H54 (cell line): ENCODE data around the gene CDAN1.

ENCODE experiments used
- DNase-seq: peaks from one replicate; pipeline ENCODE4 v3.0.0; 2011; ENCODE audit warnings: low spot score, mixed read lengths; ENCODE audit not compliant: insufficient read length
- FAIRE-seq: peaks from 3 replicates; lab custom pipeline; 2011; peaks lifted over from hg19 to GRCh38; lab: Jason Lieb, UNC
- POLR2A ChIP-seq: IDR thresholded peaks from 2 replicates; pipeline ENCODE4 v1.6.1; 2011; ENCODE audit warnings: low read depth, mild to moderate bottlenecking, low read length

CDAN1 gene

DNA sequence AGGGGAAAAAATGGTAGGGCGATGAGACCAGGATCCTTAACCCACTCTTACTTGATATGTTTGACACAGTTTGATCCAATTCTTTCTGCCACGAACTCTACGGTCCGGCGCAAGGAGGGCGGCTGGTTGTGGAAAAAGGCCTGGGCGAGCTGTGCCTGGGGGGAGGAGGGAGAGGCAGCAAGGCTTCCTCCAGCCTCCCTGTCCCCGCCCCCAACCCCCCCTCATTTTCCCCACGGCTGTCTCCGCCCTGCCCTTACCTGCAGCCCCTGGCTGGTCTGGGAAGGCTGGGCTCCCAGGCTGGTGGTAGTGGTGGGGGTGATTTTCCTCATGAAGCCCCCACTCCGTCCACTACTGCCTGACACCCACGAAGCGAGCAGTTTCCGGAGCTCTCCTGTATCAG lies 8.0 kb downstream of the CDAN1 start:
- FAIRE-seq = no peak
- DNase-seq = no peak
- no peak for TF ChIP-seq POLR2A

DNA sequence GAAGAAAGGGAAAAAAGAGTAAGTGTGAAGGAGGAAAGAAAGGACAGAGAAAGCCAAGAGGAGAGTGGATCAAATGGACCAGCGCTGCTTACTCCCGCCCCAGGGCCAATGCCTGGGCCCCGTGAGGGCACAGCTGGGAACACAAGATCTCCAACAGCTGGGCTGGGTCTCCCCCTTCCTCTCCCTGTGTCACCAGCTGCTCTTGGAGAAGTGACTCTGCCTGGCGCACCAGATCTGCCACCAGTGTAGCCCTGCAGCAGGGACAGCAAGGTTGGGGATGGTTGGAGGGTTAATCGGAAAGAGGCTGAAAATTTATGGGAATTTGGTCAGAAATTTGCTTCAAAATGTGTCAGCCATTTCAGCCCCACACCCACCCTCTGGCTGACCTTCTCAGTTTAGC lies 8.4 kb downstream of the CDAN1 start:
- FAIRE-seq (no peak), DNase-seq (no peak)
- TF ChIP-seq POLR2A = no peak

DNA sequence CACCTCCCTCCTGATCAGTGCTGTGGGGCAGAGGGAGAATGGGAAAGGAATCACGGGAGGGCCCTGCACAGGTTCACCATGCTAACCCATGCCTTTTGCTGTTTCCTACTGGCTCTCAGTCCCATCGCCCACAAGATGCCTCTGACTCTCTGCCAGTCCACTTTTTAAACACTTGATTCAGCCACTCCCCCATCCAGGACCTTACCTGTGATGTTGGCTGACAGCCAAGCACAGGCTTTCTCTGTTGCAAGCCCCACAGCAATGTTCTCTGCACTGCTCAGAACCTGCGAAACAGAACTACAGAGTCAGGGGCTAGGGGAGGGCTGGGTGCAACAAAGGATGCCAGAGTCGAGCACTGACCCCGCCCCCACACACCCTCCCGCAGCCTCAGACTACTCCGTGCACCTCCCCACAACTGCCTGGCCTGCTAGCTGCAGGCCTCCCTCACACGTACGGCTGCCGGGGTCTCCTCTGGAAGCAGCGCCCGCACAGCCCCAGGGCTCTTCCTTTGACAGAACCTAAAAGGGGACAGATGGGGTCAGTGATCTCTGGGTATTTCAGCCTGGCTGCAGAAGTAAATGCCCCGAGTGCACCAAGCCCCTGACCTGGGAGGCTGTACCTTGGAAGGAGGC lies 9.1 kb downstream of the CDAN1 start:
- no peak for FAIRE-seq
- no peak for TF ChIP-seq POLR2A
- DNase-seq = no peak

DNA sequence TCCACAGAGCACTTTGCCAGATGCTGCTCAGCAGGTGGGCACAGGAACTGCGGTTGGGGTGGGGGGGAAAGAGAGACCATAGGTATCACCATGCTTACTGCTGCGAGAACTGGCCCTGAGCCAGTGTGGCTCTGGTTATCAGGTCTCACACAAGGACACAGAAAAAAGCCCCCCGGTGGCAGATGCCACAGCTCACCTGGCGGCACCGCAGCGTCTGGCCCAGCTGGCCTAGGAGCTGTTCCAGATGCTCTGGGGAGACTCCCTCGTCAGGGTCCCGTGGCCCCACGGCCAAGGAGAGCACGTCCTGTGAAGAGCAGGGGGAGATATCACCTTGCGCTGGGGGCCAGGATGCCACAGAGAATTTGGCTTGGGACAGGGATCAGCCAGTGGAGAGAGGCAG lies 10.8 kb downstream of the CDAN1 start:
- TF ChIP-seq POLR2A = no peak
- no peak for FAIRE-seq
- DNase-seq = no peak

DNA sequence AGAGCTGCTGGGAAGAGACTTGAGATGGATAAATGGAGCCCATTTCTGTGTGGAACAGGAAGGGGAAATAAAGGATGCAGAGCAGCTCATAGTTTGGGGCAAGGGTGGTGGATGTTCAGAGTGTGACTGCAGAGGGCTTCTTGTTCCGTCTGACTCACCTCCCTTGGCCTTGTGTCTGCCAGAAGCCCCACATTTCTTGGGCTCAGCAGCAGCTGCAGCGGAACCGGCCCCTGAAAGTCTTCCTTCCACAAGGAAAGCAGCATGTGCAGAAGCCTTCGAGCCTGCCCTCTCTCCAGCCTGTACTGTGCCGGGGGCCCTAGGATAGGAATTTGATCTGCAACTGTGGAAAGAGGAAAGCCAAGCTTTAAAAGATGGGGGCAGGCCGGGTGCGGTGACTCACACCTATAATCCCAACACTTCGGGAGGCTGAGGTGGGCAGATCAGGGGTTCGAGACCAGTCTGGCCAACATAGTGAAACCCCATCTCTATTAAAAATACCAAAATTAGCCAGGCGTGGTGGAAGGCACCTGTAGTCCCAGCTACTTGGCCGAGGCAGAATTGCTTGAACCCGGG lies 11.5 kb downstream of the CDAN1 start:
- TF ChIP-seq POLR2A = no peak
- FAIRE-seq = no peak

DNA sequence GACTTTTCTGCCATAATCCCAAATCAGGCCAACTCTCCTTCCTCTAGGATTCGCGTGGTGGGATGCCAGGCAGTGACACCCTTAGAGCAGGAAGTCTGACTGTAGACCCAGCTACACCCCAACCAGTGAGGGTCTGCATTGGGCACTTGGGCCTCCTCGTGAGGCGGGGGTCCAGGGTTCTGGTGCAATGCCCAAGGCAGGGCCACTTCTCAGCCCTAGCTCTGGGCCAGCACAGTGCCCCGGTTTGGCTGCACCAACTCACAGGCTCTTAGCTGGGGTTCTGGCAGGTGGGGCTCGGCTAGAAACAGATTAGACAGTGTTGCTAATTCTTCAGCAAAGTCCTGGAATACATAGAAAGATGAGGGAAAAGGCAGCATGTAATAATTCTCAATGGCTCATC lies 12.7 kb downstream of the CDAN1 start:
- FAIRE-seq = no peak

More for the DNA sequence above, 11.5 kb downstream of the CDAN1 start:
- no peak for DNase-seq

DNA sequence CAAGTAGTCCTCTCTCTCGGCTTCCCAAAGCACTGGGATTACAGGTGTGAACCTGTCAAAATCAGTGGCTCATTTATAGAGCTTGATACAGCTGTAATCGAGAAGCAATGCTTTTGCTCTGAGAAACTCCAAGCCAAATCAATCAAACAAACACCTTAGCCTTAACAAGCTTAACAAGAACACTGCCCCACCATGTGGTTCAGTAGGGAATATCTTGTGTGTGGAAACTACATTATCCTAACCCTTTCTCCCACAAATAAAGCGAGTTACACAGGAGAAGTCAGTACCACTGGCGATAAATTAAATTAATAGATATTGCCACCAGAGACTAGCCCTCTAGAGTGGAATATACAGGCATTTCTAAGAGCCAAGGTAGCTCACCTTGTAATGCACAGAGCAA lies 13.9 kb downstream of the CDAN1 start:
- DNase-seq = no peak
- FAIRE-seq = no peak
- TF ChIP-seq POLR2A = no peak

More for the DNA sequence above, 12.7 kb downstream of the CDAN1 start:
- no peak for DNase-seq
- TF ChIP-seq POLR2A = no peak

DNA sequence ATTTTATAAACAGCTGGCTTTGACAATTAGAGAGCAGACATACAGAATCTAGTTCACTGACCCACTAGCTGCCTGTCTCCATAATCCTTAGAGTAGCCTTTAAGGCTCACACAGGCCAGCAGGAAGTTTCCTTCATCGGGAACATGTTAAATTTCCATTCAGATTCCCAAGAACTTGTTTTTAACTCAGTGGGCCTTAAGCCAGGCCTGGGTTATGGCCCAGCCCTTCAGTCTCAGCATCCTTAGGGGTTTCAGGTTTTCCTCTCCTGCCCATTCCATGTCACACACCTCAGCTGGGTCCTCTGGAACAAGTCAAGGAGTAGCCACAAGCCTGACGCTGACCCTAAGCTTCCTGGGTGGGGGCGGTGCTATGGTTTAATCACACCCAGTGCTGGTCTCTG lies 15.0 kb downstream of the CDAN1 start:
- TF ChIP-seq POLR2A = no peak
- FAIRE-seq = no peak
- DNase-seq = no peak

DNA sequence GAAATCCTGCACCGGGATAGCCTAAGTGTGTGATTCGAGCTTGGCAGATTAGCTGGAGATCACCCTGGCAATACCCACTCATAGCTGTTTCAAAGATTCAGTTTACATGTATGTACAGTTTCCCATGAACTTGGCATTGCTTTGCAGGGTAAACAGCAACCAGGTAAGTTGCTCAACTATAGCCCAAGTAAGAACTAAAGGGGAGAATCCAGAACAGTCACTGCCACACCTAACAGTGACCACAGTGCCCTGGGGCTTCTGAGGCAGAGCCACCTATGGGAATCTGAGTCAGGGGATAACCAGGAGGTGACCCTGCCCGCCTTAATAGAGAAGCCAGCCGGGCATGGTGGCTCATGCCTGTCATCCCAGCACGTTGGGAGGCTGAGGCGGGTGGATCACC lies 15.9 kb downstream of the CDAN1 start:
- no peak for TF ChIP-seq POLR2A
- DNase-seq (no peak), FAIRE-seq (no peak)

DNA sequence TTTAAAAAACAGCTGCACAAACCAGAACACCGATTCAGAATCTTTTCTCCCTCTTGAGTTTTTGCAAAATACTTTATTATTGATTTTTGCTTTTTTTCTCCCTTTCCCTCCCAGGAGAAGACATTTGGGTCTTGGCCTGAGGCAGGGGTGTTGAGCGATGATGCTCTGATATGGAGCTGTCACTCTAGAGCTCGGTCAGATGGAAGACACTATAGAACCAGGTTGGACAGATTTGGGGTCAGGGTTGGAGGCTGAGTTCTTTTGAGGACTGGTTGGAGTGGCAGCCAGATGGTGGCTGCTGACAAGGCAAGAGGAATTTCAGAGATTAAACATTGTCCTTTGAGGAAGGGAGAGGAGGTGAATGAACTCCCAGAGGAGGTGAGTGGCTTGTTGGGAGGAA lies 16.9 kb downstream of the CDAN1 start:
- TF ChIP-seq POLR2A = no peak
- DNase-seq = no peak
- FAIRE-seq = no peak

DNA sequence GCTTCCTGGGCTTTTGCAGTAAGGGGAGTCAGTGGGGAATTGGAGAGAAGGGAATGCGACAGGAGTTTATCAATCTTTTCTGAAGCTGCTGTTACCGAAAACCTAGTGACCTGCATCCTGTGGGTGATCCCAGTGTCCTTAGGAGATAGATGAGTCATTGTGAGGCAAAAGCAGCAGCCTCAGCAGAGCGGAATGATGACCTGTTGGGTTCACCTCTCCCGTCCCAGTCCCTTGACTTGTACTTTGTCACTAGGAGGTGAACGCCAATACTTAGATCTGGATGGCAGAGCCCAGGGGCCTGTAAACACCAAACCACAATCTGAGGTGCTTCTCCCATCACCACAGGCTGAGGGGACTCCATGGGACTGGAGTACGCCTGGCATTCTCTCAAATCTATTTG lies 17.9 kb downstream of the CDAN1 start:
- TF ChIP-seq POLR2A = no peak
- no peak for FAIRE-seq

DNA sequence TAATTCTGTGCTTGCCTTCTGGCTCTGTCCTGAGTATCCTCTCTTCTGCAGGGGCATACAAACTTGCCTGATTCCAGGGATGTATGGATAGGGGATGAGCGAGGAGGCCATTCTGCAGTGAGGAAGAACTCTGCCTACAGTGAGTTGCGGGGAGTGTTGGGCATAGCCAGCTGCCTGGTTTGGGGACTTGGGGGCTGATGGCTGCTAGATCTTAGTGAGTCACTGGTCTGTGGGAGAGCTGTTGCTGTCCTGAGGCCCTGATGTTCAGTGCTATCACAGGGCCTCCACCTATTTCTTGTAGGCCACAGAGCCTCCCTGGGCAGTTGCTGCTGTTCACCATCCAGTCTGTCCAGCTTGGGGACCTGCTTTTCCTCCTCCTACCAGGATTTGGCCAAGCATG lies 20.3 kb downstream of the CDAN1 start:
- FAIRE-seq = no peak
- no peak for DNase-seq
- no peak for TF ChIP-seq POLR2A

More for the DNA sequence above, 17.9 kb downstream of the CDAN1 start:
- DNase-seq = no peak

DNA sequence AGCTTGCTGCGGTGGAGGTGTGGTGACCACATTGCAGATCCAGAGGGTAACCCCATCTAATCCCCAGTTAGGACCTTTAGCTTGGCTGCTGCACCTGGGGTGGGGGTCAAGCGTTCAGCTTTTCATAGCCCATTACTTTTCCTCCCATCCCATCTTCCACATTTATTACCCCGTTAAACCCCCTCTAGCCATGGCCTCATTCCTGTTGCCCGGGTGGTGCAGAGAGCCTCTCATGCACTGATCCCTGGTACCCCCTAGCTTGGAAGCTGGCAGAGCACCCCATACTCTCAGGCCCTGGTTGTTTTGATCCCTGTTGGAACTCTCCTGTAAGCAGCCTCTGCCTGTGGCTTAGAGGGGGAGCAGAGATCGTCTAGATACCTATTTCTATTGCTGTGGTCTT lies 20.8 kb downstream of the CDAN1 start:
- no peak for TF ChIP-seq POLR2A
- DNase-seq (no peak), FAIRE-seq (no peak)

DNA sequence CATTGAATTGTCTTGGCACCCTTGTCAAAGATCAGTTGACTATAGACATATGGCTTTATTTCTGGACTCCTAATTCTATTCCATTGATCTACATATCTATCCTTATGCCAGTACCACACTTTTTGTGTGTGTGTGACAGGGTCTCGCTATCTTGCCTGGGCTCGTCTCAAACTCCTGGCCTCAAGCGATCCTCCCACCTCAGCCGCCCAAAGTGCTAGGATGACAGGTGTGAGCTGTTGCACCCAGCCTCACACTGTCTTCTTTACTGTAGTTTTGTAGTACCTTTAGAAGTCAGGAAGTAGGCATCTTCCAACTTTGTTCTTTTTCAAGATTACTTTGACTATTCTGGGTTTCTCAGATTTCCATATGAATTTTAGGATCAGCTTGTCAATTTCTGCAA lies 24.3 kb downstream of the CDAN1 start:
- FAIRE-seq = no peak
- no peak for TF ChIP-seq POLR2A
- DNase-seq = no peak

DNA sequence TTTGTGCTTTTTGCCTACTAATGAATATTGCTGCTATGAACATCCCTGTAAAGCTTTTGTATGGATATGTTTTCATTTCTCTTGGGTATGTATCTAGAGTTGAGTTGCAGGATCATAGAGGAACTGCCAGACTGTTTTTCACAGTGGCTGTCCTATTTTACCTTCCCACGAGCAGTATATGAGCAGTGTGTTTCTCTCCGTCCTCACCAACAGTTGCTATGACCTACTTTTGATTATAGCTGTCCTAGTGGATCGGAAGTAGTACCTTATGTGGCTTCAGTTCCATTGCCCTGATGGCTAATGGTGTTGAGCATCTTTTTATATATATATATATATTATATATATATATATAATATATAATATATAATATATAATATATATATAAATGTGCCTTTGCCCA lies 25.2 kb downstream of the CDAN1 start:
- DNase-seq = no peak
- no peak for FAIRE-seq
- TF ChIP-seq POLR2A = no peak
